ENCODE measurements around the gene ATP1A1. TPM values are rescaled to one million over a fixed set of nuclear protein-coding genes. Genes with fewer than 3 reads are reported as not detected.

Gene ATP1A1
- total and polyA plus RNA-seq, 2 donors (not counting 1 experiment from before 2014, with no cell fraction given) = 141 to 230 TPM

DNA sequence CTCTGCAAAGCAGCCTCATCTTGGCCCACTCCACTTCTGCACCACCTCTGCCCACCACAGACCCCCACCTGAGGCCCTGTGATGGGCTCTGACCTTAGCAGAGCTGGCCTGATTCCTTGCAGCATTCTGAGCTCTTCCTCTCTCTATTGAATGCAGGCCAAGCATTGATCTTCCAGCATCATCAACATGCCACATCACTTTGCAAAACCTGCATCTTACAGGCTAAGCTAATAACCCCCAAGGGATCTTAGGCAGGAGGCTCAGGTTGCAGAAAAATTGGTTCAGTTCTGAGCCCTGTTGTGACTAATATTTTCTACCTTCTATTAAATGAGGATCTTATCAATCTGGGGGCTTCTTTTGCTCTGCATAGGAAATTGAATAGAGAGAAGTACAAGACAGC is 78.7 kb downstream of the ATP1A1 start:
- Histone ChIP-seq H3K36me3 (ENCODE audit: control insufficient read depth, insufficient read depth, low read length) (no peaks in the 10 kb centered on the region), H3K4me3 (replicated peaks in 1 of 4; ENCODE audit: control extremely low read depth in 1 of 4, insufficient read depth in 1 of 4, low read depth in 3 of 4, low read length in 4 of 4) (no peak overlapping the region), H4K20me1 (ENCODE audit: control insufficient read depth, extremely low read depth, insufficient read depth, low read length) (no peaks in the 10 kb centered on the region), H3K4me2 (ENCODE audit: extremely low read depth, insufficient read depth, low read length) (no peak overlapping the region), H3K27me3 (ENCODE audit: control insufficient read depth, insufficient read depth, low read length) (no peaks in the 10 kb centered on the region), H2AFZ (ENCODE audit: low read length) (no peak overlapping the region), H3K4me1 (ENCODE audit: control insufficient read depth, extremely low read depth, insufficient read depth, low read length) (no peaks in the 10 kb centered on the region), H3K27ac (ENCODE audit: insufficient read depth, low read length) (no peak overlapping the region), H3K79me2 (ENCODE audit: control insufficient read depth, insufficient read depth, low read length) (no peaks in the 10 kb centered on the region), H3K9ac (ENCODE audit: insufficient read depth, low read length) (no peak overlapping the region), H3K9me3 (ENCODE audit: control insufficient read depth, insufficient read depth, low read depth, low read length) (no peaks in the 10 kb centered on the region)
- no peak for TF ChIP-seq EZH2 (IDR thresholded peaks at IDR 0.05; ENCODE audit: low read length, missing control alignments)
- no peak for DNase-seq (ENCODE audit: low read depth in 2 of 2)

DNA sequence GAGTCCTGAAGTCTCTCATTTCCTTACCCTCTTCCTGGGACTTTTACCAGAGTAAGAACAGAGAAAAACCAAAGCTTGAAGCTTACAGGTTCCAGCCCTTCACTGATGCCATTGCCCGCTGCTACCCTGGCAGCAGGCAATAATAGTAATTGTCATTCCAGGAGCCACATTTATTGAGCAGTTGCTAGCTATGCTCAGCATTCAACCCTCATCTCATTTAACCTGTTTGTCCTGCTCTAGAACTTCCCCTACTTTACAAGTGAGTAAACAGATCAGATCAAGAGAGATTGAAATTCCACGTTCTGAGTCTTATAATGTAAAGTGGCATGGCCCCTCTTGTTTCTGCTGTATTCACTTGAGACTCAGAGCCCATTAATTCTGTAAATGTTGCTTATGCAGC is 80.4 kb downstream of the ATP1A1 start:
- no peak overlapping the region for H2AFZ ChIP-seq (ENCODE audit: low read length)
- no peaks in the 10 kb centered on the region for H3K4me1 ChIP-seq (ENCODE audit: control insufficient read depth, extremely low read depth, insufficient read depth, low read length)
- no peak for TF ChIP-seq EZH2 (IDR thresholded peaks at IDR 0.05; ENCODE audit: low read length, missing control alignments)
- no peak for TF ChIP-seq CTCF (conservative IDR thresholded peaks at IDR 0.05 in 1 of 2, IDR thresholded peaks at IDR 0.05 in 1 of 2; ENCODE audit: low read depth in 1 of 2, low read length in 2 of 2)
- H3K9ac ChIP-seq (ENCODE audit: insufficient read depth, low read length) = no peak overlapping the region
- H3K4me3 ChIP-seq (replicated peaks in 1 of 4; ENCODE audit: control extremely low read depth in 1 of 4, insufficient read depth in 1 of 4, low read depth in 3 of 4, low read length in 4 of 4) = no peak overlapping the region
- H4K20me1 ChIP-seq (ENCODE audit: control insufficient read depth, extremely low read depth, insufficient read depth, low read length) = no peaks in the 10 kb centered on the region
- no peak for DNase-seq (ENCODE audit: low read depth in 2 of 2)
- H3K27ac ChIP-seq (ENCODE audit: insufficient read depth, low read length) = no peak overlapping the region
- H3K4me2 ChIP-seq (ENCODE audit: extremely low read depth, insufficient read depth, low read length) = no peak overlapping the region
- H3K27me3 ChIP-seq (ENCODE audit: control insufficient read depth, insufficient read depth, low read length) = peaks cover 3% of the 10 kb centered on the region
- H3K36me3 ChIP-seq (ENCODE audit: control insufficient read depth, insufficient read depth, low read length) = no peaks in the 10 kb centered on the region
- no peaks in the 10 kb centered on the region for H3K79me2 ChIP-seq (ENCODE audit: control insufficient read depth, insufficient read depth, low read length)
- H3K9me3 ChIP-seq (ENCODE audit: control insufficient read depth, insufficient read depth, low read depth, low read length) = no peaks in the 10 kb centered on the region

DNA sequence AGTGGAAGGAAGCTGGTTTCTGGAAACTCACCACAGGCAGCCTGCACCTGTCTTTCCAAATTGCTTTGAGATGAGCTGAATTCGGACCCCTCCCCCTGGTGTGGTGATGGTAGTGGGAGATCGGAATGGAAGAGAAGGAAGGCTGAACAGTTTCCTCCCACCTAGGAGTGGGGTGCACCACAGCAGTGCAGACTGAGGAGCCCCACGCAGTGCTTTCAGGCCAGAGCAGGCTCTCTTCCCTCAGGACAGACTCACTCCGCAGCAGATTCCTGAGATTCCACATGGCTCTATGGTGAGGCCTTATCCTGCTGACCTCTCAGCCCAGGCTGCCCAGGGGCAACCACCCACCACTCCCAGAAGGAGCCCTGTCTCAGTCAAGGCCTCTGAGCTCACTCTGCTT is 80.9 kb downstream of the ATP1A1 start:
- H4K20me1 ChIP-seq (ENCODE audit: control insufficient read depth, extremely low read depth, insufficient read depth, low read length) = no peaks in the 10 kb centered on the region
- peaks cover 3% of the 10 kb centered on the region for H3K27me3 ChIP-seq (ENCODE audit: control insufficient read depth, insufficient read depth, low read length)
- H3K36me3 ChIP-seq (ENCODE audit: control insufficient read depth, insufficient read depth, low read length) = no peaks in the 10 kb centered on the region
- TF ChIP-seq EZH2 (IDR thresholded peaks at IDR 0.05; ENCODE audit: low read length, missing control alignments) (no peak), CTCF (conservative IDR thresholded peaks at IDR 0.05 in 1 of 2, IDR thresholded peaks at IDR 0.05 in 1 of 2; ENCODE audit: low read depth in 1 of 2, low read length in 2 of 2) (no peak)
- H3K9ac ChIP-seq (ENCODE audit: insufficient read depth, low read length) = no peak overlapping the region
- H3K27ac ChIP-seq (ENCODE audit: insufficient read depth, low read length) = no peak overlapping the region
- no peak overlapping the region for H3K4me2 ChIP-seq (ENCODE audit: extremely low read depth, insufficient read depth, low read length)
- DNase-seq (ENCODE audit: low read depth in 2 of 2) = no peak
- H2AFZ ChIP-seq (ENCODE audit: low read length) = no peak overlapping the region
- H3K4me1 ChIP-seq (ENCODE audit: control insufficient read depth, extremely low read depth, insufficient read depth, low read length) = no peaks in the 10 kb centered on the region
- no peaks in the 10 kb centered on the region for H3K9me3 ChIP-seq (ENCODE audit: control insufficient read depth, insufficient read depth, low read depth, low read length)
- no peaks in the 10 kb centered on the region for H3K79me2 ChIP-seq (ENCODE audit: control insufficient read depth, insufficient read depth, low read length)
- no peak overlapping the region for H3K4me3 ChIP-seq (replicated peaks in 1 of 4; ENCODE audit: control extremely low read depth in 1 of 4, insufficient read depth in 1 of 4, low read depth in 3 of 4, low read length in 4 of 4)

Other genes with a start within 250 kb of the ATP1A1 start
- 5.6 and 8.4 TPM in 2 replicates for gene CD58, start 197.8 kb downstream of the ATP1A1 start, total RNA-seq
- 10.0 and 16.3 TPM in 2 replicates for gene CD58, start 197.8 kb downstream of the ATP1A1 start, polyA plus RNA-seq